WTC11 (cell line): ENCODE measurements around the gene PCDHA12. TPM values are rescaled to one million over a fixed set of nuclear protein-coding genes. Genes with fewer than 3 reads are reported as not detected.

Experiments
- ATAC-seq: fragments of 200-7000 bp; cut with Tn5 transposase; 2 replicates; pipeline ENCODE4 v1.10.0; 2021; ENCODE audit warnings: mild to moderate bottlenecking, moderate library complexity
- CTCF ChIA-PET: fragments of 300-600 bp; sonication (Branson Sonifier 250); formaldehyde crosslinking; loops from one replicate; lab custom pipeline; 2021; ENCODE audit warnings: antibody characterized with exemption; lab: Charles Lee
- POLR2A ChIA-PET: fragments of 350-600 bp; sonication (Branson Sonifier 250); formaldehyde crosslinking; loops from one replicate; lab custom pipeline; 2021; ENCODE audit warnings: antibody characterized with exemption; lab: Charles Lee
- DNase-seq: peaks from one replicate; pipeline ENCODE4 v3.0.0; 2021; ENCODE audit warnings: low spot score
- H3K27ac Mint-ChIP-seq: 2 replicates; pipeline ENCODE4 v1.8.0; 2021; ENCODE audit warnings: mixed read lengths
- H3K27me3 Mint-ChIP-seq: 2 replicates; pipeline ENCODE4 v1.8.0; 2021; ENCODE audit warnings: low read depth, mild to moderate bottlenecking, moderate library complexity, mixed read lengths
- H3K36me3 Mint-ChIP-seq: 2 replicates; pipeline ENCODE4 v1.8.0; 2021; ENCODE audit warnings: mixed read lengths
- H3K4me1 Mint-ChIP-seq: 2 replicates; pipeline ENCODE4 v1.8.0; 2022; ENCODE audit warnings: mixed read lengths
- H3K4me3 Mint-ChIP-seq: 2 replicates; pipeline ENCODE4 v1.8.0; 2021; ENCODE audit warnings: mild to moderate bottlenecking, moderate library complexity, mixed read lengths
- H3K9me3 Mint-ChIP-seq: 2 replicates; pipeline ENCODE4 v1.8.0; 2021; ENCODE audit warnings: mixed read lengths
- AFF4 ChIP-seq: sonication (generic); formaldehyde crosslinking; IDR thresholded peaks from 2 replicates; pipeline ENCODE4 v1.8.1; 2023; ENCODE audit warnings: mild to moderate bottlenecking, missing genetic modification reagents, borderline replicate concordance
- CREM ChIP-seq: sonication (generic); formaldehyde crosslinking; IDR thresholded peaks from 2 replicates; pipeline ENCODE4 v1.8.1; 2022; ENCODE audit warnings: mild to moderate bottlenecking, missing genetic modification reagents, moderate library complexity
- EMX1 ChIP-seq: fragments of 250-450 bp; sonication (Bioruptor Pico); IDR thresholded peaks from 2 replicates; pipeline ENCODE4 v1.8.0; 2021; ENCODE audit warnings: mild to moderate bottlenecking
- ERG ChIP-seq: fragments of 250-450 bp; sonication (Bioruptor Pico); IDR thresholded peaks from 2 replicates; pipeline ENCODE4 v1.8.0; 2021; ENCODE audit warnings: mild to moderate bottlenecking
- GABPB1 ChIP-seq: sonication (generic); formaldehyde crosslinking; IDR thresholded peaks from 2 replicates; pipeline ENCODE4 v1.8.1; 2023; ENCODE audit warnings: mild to moderate bottlenecking, missing genetic modification reagents
- HMGA2 ChIP-seq: fragments of 250-450 bp; sonication (Bioruptor Pico); IDR thresholded peaks from 2 replicates; pipeline ENCODE4 v1.4.0; 2021; ENCODE audit warnings: mild to moderate bottlenecking, moderate library complexity
- KAT7 ChIP-seq: sonication (generic); formaldehyde crosslinking; IDR thresholded peaks from 2 replicates; pipeline ENCODE4 v1.8.1; 2023; ENCODE audit warnings: missing genetic modification reagents, mild to moderate bottlenecking, borderline replicate concordance
- MXD4 ChIP-seq: fragments of 250-450 bp; sonication (Bioruptor Pico); IDR thresholded peaks from 2 replicates; pipeline ENCODE4 v1.8.0; 2021; ENCODE audit warnings: mild to moderate bottlenecking, moderate library complexity, borderline replicate concordance
- MYBL2 ChIP-seq: sonication (generic); formaldehyde crosslinking; IDR thresholded peaks from 2 replicates; pipeline ENCODE4 v1.8.1; 2023; ENCODE audit warnings: mild to moderate bottlenecking, moderate library complexity, missing genetic modification reagents
- PRRX2 ChIP-seq: fragments of 250-450 bp; sonication (Bioruptor Pico); IDR thresholded peaks from 2 replicates; pipeline ENCODE4 v1.8.0; 2021; ENCODE audit warnings: mild to moderate bottlenecking
- RELA ChIP-seq: sonication (generic); formaldehyde crosslinking; IDR thresholded peaks from 2 replicates; pipeline ENCODE4 v1.8.1; 2022; ENCODE audit warnings: missing genetic modification reagents, mild to moderate bottlenecking, borderline replicate concordance
- RORB ChIP-seq: fragments of 250-450 bp; sonication (Bioruptor Pico); IDR thresholded peaks from 2 replicates; pipeline ENCODE4 v1.9.0; 2021; ENCODE audit warnings: mild to moderate bottlenecking
- SP1 ChIP-seq: sonication (generic); formaldehyde crosslinking; conservative IDR thresholded peaks from 2 replicates; pipeline ENCODE4 v1.8.1; 2022; ENCODE audit warnings: missing genetic modification reagents
- STAT6 ChIP-seq: sonication (generic); formaldehyde crosslinking; conservative IDR thresholded peaks from 2 replicates; pipeline ENCODE4 v1.8.1; 2023; ENCODE audit warnings: mild to moderate bottlenecking, low read depth, missing genetic modification reagents, moderate library complexity
- USF2 ChIP-seq: sonication (generic); formaldehyde crosslinking; IDR thresholded peaks from 2 replicates; pipeline ENCODE4 v1.8.1; 2023; ENCODE audit warnings: mild to moderate bottlenecking, missing genetic modification reagents, moderate library complexity
- ZNF138 ChIP-seq: sonication (generic); formaldehyde crosslinking; conservative IDR thresholded peaks from 2 replicates; pipeline ENCODE4 v1.8.1; 2022; ENCODE audit warnings: mild to moderate bottlenecking, moderate library complexity, missing genetic modification reagents
- ZNF219 ChIP-seq: sonication (generic); formaldehyde crosslinking; IDR thresholded peaks from 2 replicates; pipeline ENCODE4 v1.8.0; 2023; ENCODE audit warnings: missing genetic modification reagents, mild to moderate bottlenecking, borderline replicate concordance
- ZNF671 ChIP-seq: fragments of 250-450 bp; sonication (Bioruptor Pico); IDR thresholded peaks from 2 replicates; pipeline ENCODE4 v1.8.0; 2021; ENCODE audit warnings: mild to moderate bottlenecking
- total RNA-seq: library from RNA; stranded (reverse); gene quantifications from 3 replicates; pipeline ENCODE4 v1.2.3, GENCODE V29; 2021
- TF ChIP-seq, protein P1 (sequence below): sonication (generic); formaldehyde crosslinking; IDR thresholded peaks from 2 replicates; pipeline ENCODE4 v1.8.0; 2023; ENCODE audit warnings: missing genetic modification reagents, mild to moderate bottlenecking, borderline replicate concordance
- TF ChIP-seq, protein P2 (sequence below): fragments of 250-450 bp; sonication (Bioruptor Pico); IDR thresholded peaks from 2 replicates; pipeline ENCODE4 v1.9.0; 2021; ENCODE audit warnings: moderate library complexity, mild to moderate bottlenecking, inconsistent platforms, borderline replicate concordance
- TF ChIP-seq, protein P3 (sequence below): sonication (generic); formaldehyde crosslinking; IDR thresholded peaks from 2 replicates; pipeline ENCODE4 v1.8.1; 2023; ENCODE audit warnings: mild to moderate bottlenecking, missing genetic modification reagents, moderate library complexity

Gene PCDHA12
- total RNA-seq, 1 experiment from 2014 or later: 9.6 TPM

GRCh38 chr5:140926443-140927227 lies 51.5 kb downstream of the PCDHA12 start (continued):
- TF ChIP-seq, protein P1, sequence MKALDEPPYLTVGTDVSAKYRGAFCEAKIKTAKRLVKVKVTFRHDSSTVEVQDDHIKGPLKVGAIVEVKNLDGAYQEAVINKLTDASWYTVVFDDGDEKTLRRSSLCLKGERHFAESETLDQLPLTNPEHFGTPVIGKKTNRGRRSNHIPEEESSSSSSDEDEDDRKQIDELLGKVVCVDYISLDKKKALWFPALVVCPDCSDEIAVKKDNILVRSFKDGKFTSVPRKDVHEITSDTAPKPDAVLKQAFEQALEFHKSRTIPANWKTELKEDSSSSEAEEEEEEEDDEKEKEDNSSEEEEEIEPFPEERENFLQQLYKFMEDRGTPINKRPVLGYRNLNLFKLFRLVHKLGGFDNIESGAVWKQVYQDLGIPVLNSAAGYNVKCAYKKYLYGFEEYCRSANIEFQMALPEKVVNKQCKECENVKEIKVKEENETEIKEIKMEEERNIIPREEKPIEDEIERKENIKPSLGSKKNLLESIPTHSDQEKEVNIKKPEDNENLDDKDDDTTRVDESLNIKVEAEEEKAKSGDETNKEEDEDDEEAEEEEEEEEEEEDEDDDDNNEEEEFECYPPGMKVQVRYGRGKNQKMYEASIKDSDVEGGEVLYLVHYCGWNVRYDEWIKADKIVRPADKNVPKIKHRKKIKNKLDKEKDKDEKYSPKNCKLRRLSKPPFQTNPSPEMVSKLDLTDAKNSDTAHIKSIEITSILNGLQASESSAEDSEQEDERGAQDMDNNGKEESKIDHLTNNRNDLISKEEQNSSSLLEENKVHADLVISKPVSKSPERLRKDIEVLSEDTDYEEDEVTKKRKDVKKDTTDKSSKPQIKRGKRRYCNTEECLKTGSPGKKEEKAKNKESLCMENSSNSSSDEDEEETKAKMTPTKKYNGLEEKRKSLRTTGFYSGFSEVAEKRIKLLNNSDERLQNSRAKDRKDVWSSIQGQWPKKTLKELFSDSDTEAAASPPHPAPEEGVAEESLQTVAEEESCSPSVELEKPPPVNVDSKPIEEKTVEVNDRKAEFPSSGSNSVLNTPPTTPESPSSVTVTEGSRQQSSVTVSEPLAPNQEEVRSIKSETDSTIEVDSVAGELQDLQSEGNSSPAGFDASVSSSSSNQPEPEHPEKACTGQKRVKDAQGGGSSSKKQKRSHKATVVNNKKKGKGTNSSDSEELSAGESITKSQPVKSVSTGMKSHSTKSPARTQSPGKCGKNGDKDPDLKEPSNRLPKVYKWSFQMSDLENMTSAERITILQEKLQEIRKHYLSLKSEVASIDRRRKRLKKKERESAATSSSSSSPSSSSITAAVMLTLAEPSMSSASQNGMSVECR: peak; percentile 57; the same call in 1 of the 2 replicates
- TF ChIP-seq STAT6 (CRISPR knock-in tag) (no peak), ZNF138 (no peak), ZNF671 (CRISPR knock-in tag) (no peak), AFF4 (CRISPR knock-in tag) (no peak; the same call in 1 of the 2 replicates), HMGA2 (CRISPR knock-in tag) (no peak), RELA (CRISPR knock-in tag) (no peak), CREM (CRISPR knock-in tag) (peak; percentile 71; the same call in 1 of the 2 replicates), MYBL2 (CRISPR knock-in tag) (peak; percentile 86), PRRX2 (CRISPR knock-in tag) (no peak)

- peaks cover 37% of the 10 kb centered on the region for H3K27me3 Mint-ChIP-seq
- H3K27ac Mint-ChIP-seq: no peak overlapping the region
- CTCF ChIA-PET: interaction anchor here (0.7 to 4.4 kb wide), 32 partner anchors 8 to 228 kb away, joined by 3 to 243 read pairs (median 10); partner anchors contain the start of genes PCDHA10, PCDHA11, PCDHA12 and PCDHA13
- TF ChIP-seq SP1: no peak
- TF ChIP-seq GABPB1 (CRISPR knock-in tag): no peak
- TF ChIP-seq ERG (CRISPR knock-in tag): no peak
- TF ChIP-seq RORB (CRISPR knock-in tag): no peak
- no peak for TF ChIP-seq KAT7
- no peak for TF ChIP-seq ZNF219 (CRISPR knock-in tag)
- TF ChIP-seq EMX1 (CRISPR knock-in tag): no peak
- TF ChIP-seq, protein P2, sequence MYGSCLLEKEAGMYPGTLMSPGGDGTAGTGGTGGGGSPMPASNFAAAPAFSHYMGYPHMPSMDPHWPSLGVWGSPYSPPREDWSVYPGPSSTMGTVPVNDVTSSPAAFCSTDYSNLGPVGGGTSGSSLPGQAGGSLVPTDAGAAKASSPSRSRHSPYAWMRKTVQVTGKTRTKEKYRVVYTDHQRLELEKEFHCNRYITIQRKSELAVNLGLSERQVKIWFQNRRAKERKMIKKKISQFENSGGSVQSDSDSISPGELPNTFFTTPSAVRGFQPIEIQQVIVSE: no peak
- TF ChIP-seq USF2 (CRISPR knock-in tag): no peak
- TF ChIP-seq MXD4 (CRISPR knock-in tag): no peak
- TF ChIP-seq, protein P3, sequence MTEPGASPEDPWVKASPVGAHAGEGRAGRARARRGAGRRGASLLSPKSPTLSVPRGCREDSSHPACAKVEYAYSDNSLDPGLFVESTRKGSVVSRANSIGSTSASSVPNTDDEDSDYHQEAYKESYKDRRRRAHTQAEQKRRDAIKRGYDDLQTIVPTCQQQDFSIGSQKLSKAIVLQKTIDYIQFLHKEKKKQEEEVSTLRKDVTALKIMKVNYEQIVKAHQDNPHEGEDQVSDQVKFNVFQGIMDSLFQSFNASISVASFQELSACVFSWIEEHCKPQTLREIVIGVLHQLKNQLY (CRISPR knock-in tag): 0 out of 2 replicates have a peak, but pooled peaks have one; percentile 17
Observed at GRCh38 chr5:140927228-140927573, 52.1 kb downstream of the PCDHA12 start.

More at GRCh38 chr5:140927228-140927573, 52.1 kb downstream of the PCDHA12 start:
- Mint-ChIP-seq H3K4me1 (peaks cover 28% of the 10 kb centered on the region), H3K36me3 (no peaks in the 10 kb centered on the region), H3K4me3 (peak overlapping the region; percentile 91), H3K9me3 (no peaks in the 10 kb centered on the region)
- peak; percentile 8 for ATAC-seq
- peak; percentile 61 for DNase-seq
- POLR2A ChIA-PET: interaction anchor here (0.8 to 3.4 kb wide), 7 partner anchors 39 to 141 kb away, joined by 3 to 50 read pairs (median 7); partner anchors contain the start of genes PCDHA1 and PCDHAC2
